Activated T-cell treated with anti-CD3 and anti-CD28 coated beads, Interleukin-2, amount 50 U/mL, for 24 hours (primary cell): ENCODE results near the gene ATAD3A.
"Not testable (repeated sequence)": the region's sequence is repeated elsewhere in the genome, so short reads cannot be mapped to it uniquely, and the experiment has no call there.

Experiments
- DNase-seq: peaks from one replicate; pipeline ENCODE4 v3.0.0-alpha.2; 2020
- H3K27ac Mint-ChIP-seq: 2 replicates; pipeline ENCODE4 v1.8.0; 2020; ENCODE audit warnings: mild to moderate bottlenecking, mixed read lengths
- H3K27me3 Mint-ChIP-seq: 2 replicates; pipeline ENCODE4 v1.8.0; 2020; ENCODE audit warnings: mixed read lengths
- H3K36me3 Mint-ChIP-seq: 2 replicates; pipeline ENCODE4 v1.8.0; 2020; ENCODE audit warnings: low read depth, mixed read lengths
- H3K4me1 Mint-ChIP-seq: 2 replicates; pipeline ENCODE4 v1.8.0; 2020; ENCODE audit warnings: low read depth, mixed read lengths
- H3K4me3 Mint-ChIP-seq: 2 replicates; pipeline ENCODE4 v1.8.0; 2020; ENCODE audit warnings: mild to moderate bottlenecking, moderate library complexity, mixed read lengths
- H3K9me3 Mint-ChIP-seq: 2 replicates; pipeline ENCODE4 v1.8.0; 2020; ENCODE audit warnings: mixed read lengths

Gene ATAD3A

DNA sequence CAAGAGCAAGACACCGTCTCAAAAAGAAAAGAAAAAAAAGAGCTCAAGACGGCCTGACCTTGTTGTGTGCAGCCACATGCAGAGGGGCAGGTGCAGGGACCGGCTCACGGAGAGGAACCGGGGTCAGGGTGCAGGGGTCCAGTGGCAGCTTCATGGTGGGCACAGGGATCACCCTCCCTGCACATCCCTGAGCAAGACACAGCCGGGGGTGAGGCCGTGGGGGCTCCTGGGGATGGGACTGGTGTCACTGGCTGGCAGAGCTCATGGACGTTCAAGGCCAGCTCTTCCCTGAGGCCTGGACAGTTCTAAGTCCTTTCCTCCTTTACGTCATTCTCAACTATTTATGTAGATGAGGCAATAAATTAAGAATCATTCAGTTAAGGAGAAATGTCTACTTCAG lies 35.0 kb downstream of the ATAD3A start:
- H3K4me3 Mint-ChIP-seq = no peak overlapping the region
- no peaks in the 10 kb centered on the region for H3K27me3 Mint-ChIP-seq
- no peak for DNase-seq
- H3K27ac Mint-ChIP-seq = no peak overlapping the region
- no peaks in the 10 kb centered on the region for H3K9me3 Mint-ChIP-seq
- H3K4me1 Mint-ChIP-seq = peaks cover 2% of the 10 kb centered on the region
- peaks cover 50% of the 10 kb centered on the region for H3K36me3 Mint-ChIP-seq

DNA sequence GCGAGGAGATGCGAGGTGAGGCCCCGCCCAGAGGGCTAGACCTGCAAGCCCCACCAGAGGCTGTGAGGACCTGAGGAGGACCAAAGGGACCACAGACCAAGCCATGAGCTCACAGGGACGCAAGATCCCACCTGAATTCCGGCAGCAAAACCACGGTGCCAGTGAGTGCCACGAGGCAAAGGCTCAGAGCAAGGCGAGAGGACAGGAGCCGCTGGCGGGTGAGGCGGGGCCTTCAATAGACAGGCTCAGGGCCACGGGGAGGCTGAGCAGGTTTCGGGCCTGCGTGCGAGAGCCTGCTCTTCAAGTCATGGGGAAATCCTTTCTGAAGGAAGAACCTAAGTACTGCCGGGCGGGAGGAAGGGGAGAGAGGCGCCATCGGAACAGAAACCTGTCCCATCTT lies 35.5 kb downstream of the ATAD3A start:
- H3K9me3 Mint-ChIP-seq = no peaks in the 10 kb centered on the region
- H3K27ac Mint-ChIP-seq = no peak overlapping the region
- no peaks in the 10 kb centered on the region for H3K27me3 Mint-ChIP-seq
- H3K36me3 Mint-ChIP-seq = peaks cover 49% of the 10 kb centered on the region
- no peak overlapping the region for H3K4me3 Mint-ChIP-seq
- H3K4me1 Mint-ChIP-seq = peaks cover 2% of the 10 kb centered on the region
- DNase-seq = no peak

DNA sequence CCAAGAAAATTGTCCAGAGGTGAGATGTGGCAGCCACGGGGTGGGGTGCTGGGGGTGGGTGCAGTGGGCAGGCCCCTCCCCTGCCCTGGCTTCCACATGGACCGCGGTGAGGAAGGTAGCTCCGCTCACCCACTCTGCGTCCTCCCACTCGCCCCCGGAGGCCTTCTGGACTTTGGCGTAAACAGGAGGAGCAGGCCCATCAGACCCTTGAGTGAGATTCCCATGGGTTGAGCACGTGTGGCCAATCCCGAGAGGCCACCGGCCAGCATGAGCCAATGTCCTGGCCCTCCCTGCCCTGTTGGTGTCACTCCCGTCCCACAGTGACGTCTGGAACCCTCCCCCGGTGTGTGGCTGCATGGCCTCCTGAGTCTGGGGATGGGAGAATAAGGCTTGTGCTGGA lies 36.6 kb downstream of the ATAD3A start:
- Mint-ChIP-seq H3K4me3 (no peak overlapping the region), H3K27me3 (no peaks in the 10 kb centered on the region), H3K27ac (peak overlapping the region; percentile 33), H3K9me3 (no peaks in the 10 kb centered on the region), H3K36me3 (peaks cover 39% of the 10 kb centered on the region), H3K4me1 (peaks cover 2% of the 10 kb centered on the region)
- no peak for DNase-seq

DNA sequence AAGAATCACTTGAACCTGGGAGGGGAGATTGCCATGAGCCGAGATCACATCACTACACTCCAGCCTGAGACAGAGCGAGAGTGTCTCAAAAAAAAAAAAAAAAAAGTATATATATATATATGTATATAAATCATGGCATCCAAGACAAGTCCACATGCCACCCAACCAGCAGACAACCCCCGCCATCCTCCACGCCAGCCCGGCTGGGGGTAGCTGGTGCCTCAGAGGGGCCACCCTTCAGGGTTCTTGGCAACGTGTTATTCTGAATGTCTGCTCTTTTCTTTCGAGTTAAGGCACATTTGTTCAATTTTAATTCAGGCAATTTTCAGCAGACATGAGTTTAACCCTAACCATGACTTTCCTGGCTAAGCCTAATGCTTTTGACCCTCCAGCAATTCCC lies 38.1 kb downstream of the ATAD3A start:
- H3K9me3 Mint-ChIP-seq = no peaks in the 10 kb centered on the region

DNA sequence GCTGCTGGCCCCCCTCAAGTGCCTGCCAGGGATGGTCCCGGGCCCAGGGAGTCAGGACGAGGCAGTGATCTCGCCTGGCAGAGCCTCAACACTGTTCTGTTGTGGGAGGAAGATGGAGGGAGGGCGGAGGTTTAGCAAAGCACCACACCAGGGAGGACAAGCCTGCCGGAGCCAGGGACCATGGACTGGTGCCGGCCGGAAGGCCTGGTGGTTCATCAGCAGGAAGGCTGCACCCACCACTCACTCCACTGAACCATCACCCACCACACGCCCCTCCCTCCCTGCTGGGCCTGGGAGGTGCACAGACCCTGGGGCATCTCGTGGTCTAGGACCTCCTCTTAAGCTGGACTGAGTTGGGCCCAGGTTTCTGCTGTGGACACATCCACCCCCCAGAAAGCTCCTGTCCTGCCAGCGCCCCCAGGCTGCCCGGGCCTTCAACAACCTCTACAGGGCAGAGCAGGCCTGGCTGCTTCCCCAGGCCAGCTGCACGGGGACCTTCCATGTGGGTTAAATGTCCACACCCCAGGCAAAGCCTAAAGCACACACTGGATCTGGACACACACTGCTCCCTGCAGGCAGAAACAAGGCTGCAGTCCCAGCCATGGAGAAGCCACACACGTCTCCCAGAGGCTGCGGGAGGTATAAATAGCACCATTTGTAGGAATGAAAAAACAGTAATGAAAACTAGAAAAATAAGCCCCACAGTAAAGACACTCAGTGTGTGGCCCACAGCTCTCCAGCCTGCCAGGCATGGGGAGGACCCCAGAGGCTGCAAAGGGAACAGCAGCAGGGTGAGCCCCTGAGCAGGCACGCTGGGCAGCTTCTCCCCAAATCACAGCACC lies 38.9 kb downstream of the ATAD3A start:
- Mint-ChIP-seq H3K27me3 (no peaks in the 10 kb centered on the region), H3K4me1 (peaks cover 12% of the 10 kb centered on the region), H3K36me3 (peaks cover 38% of the 10 kb centered on the region), H3K27ac (no peak overlapping the region), H3K4me3 (no peak overlapping the region), H3K9me3 (no peaks in the 10 kb centered on the region)
- DNase-seq = no peak

More for the DNA sequence above, 38.1 kb downstream of the ATAD3A start:
- no peak for DNase-seq
- Mint-ChIP-seq H3K4me3 (no peak overlapping the region), H3K36me3 (peaks cover 37% of the 10 kb centered on the region), H3K27ac (no peak overlapping the region), H3K4me1 (peaks cover 9% of the 10 kb centered on the region), H3K27me3 (no peaks in the 10 kb centered on the region)

DNA sequence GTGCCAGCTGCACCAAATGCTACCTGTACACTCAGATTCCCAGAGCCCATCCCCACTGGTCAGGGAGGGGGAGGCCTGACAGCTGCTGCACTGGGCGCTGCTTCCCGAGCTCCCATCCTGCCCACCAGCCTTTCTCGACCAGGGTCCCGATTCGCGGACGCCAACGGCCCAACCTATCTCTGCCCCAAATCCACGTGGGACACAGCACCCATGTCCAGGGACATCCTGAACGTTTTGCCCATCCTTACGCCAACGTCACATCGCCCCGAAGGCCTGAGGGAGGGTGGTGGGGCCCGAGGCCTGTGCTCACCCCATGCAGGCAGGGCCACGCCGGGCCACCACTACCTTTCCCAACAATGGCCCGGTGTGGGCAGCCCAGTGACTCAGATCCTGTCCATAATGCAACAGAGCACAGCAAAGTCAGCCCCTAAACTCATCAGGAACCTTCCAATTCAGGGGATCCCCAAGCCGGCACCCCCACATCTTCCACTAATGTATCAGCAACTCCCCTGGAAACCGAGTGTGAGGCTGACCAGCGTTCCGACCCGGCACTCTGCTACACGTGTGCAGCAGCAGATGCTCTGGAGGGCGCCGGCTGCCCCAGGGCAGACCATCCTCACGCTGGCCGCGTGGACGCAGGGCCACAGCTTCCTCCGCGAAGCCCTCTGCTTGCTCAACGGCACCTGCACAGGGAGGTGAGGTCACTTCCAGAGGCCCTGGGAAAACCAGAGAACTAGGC lies 39.7 kb downstream of the ATAD3A start:
- Mint-ChIP-seq H3K4me1 (peaks cover 12% of the 10 kb centered on the region), H3K4me3 (no peak overlapping the region), H3K9me3 (no peaks in the 10 kb centered on the region), H3K27me3 (no peaks in the 10 kb centered on the region), H3K27ac (peak overlapping the region; percentile 52), H3K36me3 (peaks cover 40% of the 10 kb centered on the region)
- no peak for DNase-seq

DNA sequence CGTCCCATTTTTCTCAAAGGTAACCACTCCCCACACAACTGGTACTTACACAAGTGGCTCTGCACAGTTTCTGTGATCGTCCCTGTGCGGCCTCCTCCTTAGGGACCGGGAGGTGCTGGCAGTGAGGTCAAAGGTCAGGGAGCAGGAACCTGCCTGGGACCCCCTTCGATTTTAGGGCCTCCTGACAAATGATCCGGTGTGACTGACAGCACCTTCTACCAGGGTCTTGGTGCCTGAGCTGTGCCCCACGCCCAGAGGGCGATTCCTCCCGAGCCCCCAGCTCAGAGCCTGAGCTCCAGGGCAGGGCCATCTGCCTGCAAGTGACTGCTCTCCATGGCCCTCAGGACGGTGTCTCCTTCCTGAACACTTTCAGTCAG lies 40.3 kb downstream of the ATAD3A start:
- Mint-ChIP-seq H3K4me1 (peaks cover 12% of the 10 kb centered on the region), H3K36me3 (peaks cover 41% of the 10 kb centered on the region), H3K27me3 (no peaks in the 10 kb centered on the region), H3K27ac (peak overlapping the region; percentile 37), H3K4me3 (no peak overlapping the region), H3K9me3 (no peaks in the 10 kb centered on the region)
- no peak for DNase-seq

DNA sequence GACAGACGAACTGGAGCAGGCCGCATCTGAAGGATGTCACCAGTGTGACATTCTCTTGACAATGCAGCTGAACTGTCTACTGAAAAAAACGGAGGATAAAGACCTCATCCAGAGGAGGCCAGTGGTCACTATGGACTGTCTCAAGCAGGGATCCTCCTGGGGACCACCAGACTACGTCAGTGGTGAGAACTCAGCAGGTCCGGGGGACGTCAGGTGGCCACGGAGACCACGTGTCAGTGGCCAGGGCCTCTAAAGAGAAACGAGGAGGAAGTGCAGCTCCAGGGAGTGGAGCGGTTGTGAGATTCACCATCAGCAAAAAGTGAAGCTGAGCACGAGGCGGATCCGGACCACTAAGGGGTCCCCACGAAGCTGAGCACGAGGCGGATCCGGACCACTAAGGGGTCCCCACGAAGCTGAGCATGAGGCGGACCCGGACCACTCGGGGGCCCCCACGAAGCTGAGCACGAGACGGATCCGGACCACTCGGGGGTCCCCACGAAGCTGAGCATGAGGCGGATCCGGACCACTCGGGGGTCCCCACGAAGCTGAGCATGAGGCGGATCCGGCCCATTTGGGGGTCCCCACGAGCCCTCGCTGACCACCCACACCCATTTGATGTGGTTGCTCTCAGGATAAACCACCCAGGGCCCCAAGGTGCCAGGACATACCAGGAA lies 42.0 kb downstream of the ATAD3A start:
- no peak overlapping the region for H3K4me3 Mint-ChIP-seq

DNA sequence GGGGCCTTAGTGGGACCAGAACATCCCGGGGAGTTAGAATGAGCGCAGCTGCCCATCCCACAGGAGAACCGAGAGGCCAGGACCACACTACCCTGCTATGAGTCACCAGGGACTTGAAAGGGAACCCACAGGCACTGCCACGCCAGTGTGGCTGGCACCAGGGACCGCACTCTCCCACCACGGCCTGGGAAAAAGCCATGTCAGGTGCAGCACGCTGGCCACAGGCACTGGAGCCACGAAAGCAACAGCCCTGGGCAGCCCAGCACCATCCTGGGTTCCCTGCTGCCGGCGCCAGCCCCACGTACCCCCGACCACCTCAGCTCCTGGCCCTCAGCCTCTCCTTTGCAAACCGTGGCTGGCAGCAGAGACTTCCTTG lies 42.6 kb downstream of the ATAD3A start:
- Mint-ChIP-seq H3K27me3 (no peaks in the 10 kb centered on the region), H3K4me3 (no peak overlapping the region), H3K4me1 (peaks cover 13% of the 10 kb centered on the region), H3K36me3 (peaks cover 45% of the 10 kb centered on the region), H3K27ac (peak overlapping the region; percentile 61), H3K9me3 (no peaks in the 10 kb centered on the region)
- no peak for DNase-seq

More for the DNA sequence above, 42.0 kb downstream of the ATAD3A start:
- Mint-ChIP-seq H3K27ac (peak overlapping the region; percentile 71), H3K36me3 (peaks cover 41% of the 10 kb centered on the region), H3K9me3 (no peaks in the 10 kb centered on the region), H3K4me1 (peaks cover 13% of the 10 kb centered on the region), H3K27me3 (no peaks in the 10 kb centered on the region)
- no peak for DNase-seq

DNA sequence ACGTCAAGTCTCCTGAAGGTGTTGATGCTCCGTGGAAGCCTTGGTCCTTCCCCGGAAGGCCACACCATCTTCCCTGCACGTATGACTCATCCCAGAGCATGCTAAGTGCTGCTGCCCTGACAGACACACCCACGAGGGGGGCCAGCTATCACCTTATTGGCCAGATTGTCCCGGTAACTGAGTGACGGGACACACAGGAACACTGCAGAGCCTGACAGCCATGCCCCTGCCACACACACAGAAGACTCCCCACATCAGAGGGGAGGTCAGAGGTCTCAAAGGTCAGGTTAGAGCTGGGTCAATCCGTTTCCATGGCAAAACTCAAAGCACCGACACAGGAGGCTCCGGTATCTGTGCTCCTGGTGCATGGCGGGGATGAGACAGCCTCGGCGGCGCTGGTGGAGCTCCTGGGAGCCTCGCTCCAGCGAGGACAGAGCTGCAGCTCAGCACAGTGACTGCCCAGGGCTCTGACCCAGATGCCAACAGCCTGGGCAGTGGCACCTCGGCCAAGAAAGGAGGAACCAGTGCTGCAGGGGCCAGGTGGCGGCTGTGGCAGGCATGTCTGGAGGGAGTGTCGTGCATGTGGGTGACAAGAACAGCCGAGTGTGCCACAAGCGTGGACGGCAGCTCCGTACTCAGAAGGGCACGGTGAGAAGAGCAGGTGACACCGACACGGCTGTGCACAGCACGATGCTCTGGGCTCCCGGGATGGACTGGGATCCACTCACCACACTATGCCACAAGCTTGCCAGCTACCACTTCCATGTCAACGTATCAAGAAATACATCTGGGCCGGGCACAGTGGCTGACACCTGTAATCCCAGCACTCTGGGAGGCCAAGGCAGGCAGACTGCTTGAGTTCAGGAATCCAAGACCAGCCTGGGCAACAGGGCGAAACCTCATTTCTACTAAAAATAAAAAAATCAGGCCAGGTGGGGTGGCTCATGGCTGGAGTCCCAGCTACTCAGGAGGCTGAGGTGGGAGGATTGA lies 43.3 kb downstream of the ATAD3A start:
- Mint-ChIP-seq H3K27ac (peak overlapping the region; percentile 61), H3K4me1 (peaks cover 13% of the 10 kb centered on the region), H3K36me3 (peaks cover 52% of the 10 kb centered on the region), H3K9me3 (no peaks in the 10 kb centered on the region), H3K4me3 (no peak overlapping the region), H3K27me3 (no peaks in the 10 kb centered on the region)
- DNase-seq = no peak

DNA sequence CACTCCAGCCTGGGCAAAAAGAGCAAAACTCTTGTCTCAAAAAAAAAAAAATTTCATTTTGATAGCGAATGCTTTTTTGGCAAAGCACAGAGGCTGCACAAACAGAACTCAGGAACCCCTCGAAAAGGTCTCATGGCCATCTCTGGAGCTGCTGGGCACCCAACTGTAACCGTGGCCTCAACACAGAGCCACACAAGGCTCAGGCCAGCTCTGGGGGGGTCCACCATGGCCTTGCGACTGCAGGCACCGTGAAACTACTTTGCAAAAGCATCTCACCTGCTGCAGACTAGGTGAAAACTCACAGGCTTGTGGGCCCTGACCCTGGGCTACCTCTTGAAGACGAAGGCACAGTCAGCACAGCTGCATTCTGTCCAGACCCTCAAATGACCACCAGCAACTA lies 44.5 kb downstream of the ATAD3A start:
- peaks cover 63% of the 10 kb centered on the region for H3K36me3 Mint-ChIP-seq
- DNase-seq = no peak
- H3K9me3 Mint-ChIP-seq = no peaks in the 10 kb centered on the region
- no peaks in the 10 kb centered on the region for H3K27me3 Mint-ChIP-seq
- H3K4me1 Mint-ChIP-seq = peaks cover 13% of the 10 kb centered on the region
- H3K4me3 Mint-ChIP-seq = no peak overlapping the region
- H3K27ac Mint-ChIP-seq = no peak overlapping the region

DNA sequence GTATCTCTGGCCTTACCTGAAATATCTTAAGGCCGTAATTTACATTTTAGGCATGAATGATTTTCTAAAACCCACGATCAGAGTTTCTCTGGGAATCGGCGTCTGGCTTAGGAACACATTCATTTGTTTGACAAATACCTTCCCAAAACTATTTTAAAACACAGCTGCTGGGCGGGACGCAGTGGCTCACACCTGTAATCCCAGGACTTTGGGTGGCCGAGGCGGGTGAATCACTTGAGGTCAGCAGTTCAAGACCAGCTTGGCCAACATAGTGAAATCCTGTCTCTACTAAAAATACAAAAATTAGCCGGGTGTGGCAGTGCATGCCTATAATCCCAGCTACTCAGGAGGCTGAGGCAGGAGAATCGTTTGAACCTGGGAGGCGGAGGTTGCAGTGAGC lies 45.0 kb downstream of the ATAD3A start:
- not testable (repeated sequence) for DNase-seq, H3K27me3 Mint-ChIP-seq, H3K4me3 Mint-ChIP-seq, H3K27ac Mint-ChIP-seq, H3K9me3 Mint-ChIP-seq
- Mint-ChIP-seq H3K4me1 (peaks cover 12% of the 10 kb centered on the region), H3K36me3 (peaks cover 64% of the 10 kb centered on the region)

DNA sequence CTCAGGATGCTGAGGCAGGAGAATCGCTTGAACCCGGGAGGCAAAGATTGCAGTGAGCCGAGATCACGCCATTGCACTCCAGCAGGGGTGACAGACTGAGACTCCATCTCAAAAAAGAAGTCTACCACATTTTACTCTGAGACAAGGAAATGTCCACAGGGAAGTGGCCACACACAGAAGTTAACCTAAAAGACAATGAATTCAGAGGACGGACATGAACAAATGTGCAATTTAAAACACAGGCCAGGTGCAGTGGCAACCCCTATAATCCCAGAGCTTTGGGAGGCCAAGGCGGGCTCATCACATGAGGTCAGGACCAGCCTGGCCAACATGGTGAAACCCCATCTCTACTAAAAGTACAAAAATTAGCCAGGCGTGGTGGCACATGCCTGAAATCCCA lies 45.7 kb downstream of the ATAD3A start:
- not testable (repeated sequence) for H3K4me3 Mint-ChIP-seq, H3K27ac Mint-ChIP-seq, H3K27me3 Mint-ChIP-seq, H3K9me3 Mint-ChIP-seq, DNase-seq
- peaks cover 11% of the 10 kb centered on the region for H3K4me1 Mint-ChIP-seq
- peaks cover 69% of the 10 kb centered on the region for H3K36me3 Mint-ChIP-seq

DNA sequence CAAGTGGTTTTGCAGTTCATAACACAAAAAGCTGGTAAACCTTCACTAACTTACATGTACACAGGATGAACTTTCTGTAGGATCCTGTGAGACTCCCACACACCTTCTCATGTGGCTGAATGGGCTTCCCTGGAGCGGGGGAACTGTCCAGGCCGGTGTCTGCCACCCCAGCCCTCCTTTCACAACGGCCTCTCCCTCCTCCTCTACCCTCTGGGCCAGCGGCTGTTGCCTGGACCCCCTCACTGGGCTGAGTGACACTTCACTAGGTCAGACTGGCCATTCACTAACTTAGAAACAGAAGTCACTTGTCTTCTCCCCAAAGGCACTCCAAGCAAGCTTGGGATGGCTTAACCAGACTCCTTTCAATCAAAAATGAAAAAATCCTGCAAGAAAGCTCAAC lies 46.6 kb downstream of the ATAD3A start:
- Mint-ChIP-seq H3K27me3 (no peaks in the 10 kb centered on the region), H3K9me3 (no peaks in the 10 kb centered on the region), H3K4me3 (no peak overlapping the region), H3K27ac (peak overlapping the region; percentile 64), H3K4me1 (peaks cover 11% of the 10 kb centered on the region), H3K36me3 (peaks cover 78% of the 10 kb centered on the region)
- DNase-seq = no peak
